Endothelial cell of umbilical vein (primary cell): ENCODE data around the gene NLE1. TPM values are rescaled to one million over a fixed set of nuclear protein-coding genes. Genes with fewer than 3 reads are reported as not detected.

Experiments
- BruUV-seq: library from RNA; stranded (reverse); fragments of 400-500 nt; replicated peaks from 2 replicates; lab custom pipeline; 2021; lab: Mats Ljungman, UMichigan
- CTCF ChIA-PET: fragments of 300-600, 350-600 bp; sonication (Branson Sonifier 250); formaldehyde crosslinking; loops from one replicate; lab custom pipeline; 2021; ENCODE audit warnings: antibody characterized with exemption, inconsistent platforms; lab: Charles Lee
- POLR2A ChIA-PET: fragments of 300-600, 350-600 bp; sonication (Branson Sonifier 250); formaldehyde crosslinking; loops from one replicate; lab custom pipeline; 2021; ENCODE audit warnings: antibody characterized with exemption, inconsistent platforms; lab: Charles Lee
- DNase-seq: peaks from one replicate; pipeline ENCODE4 v3.0.0-alpha.2; 2011; ENCODE audit warnings: low read depth, low spot score
- FAIRE-seq: peaks from 2 replicates; lab custom pipeline; 2011; peaks lifted over from hg19 to GRCh38; lab: Jason Lieb, UNC
- H2AFZ ChIP-seq: 2 replicates; pipeline ENCODE4 v1.6.0; 2012; ENCODE audit warnings: low read depth, low read length, control low read depth, inconsistent platforms
- H3K27ac ChIP-seq: 2 replicates; pipeline ENCODE4 v1.5.1; 2011; ENCODE audit warnings: low read depth, mild to moderate bottlenecking, control low read depth, low read length, moderate library complexity; ENCODE audit not compliant: insufficient read depth
- H3K27me3 ChIP-seq, 2 experiments: 2 replicates each; pipeline versions ENCODE4 v1.6.0 to v1.6.1; 2011; ENCODE audit warnings: low read length in 2 of 2, mixed read lengths in 1 of 2; ENCODE audit not compliant: control insufficient read depth in 2 of 2, insufficient read depth in 2 of 2
- H3K36me3 ChIP-seq, 2 experiments: 2 replicates in 1 of 2; 3 replicates in 1 of 2; pipeline ENCODE4 v1.5.1; 2011; ENCODE audit warnings: low read length in 2 of 2, mild to moderate bottlenecking in 1 of 2, moderate library complexity in 1 of 2; ENCODE audit not compliant: control insufficient read depth in 2 of 2, insufficient read depth in 2 of 2; ENCODE audit errors: extremely low read depth in 1 of 2
- H3K4me1 ChIP-seq: 3 replicates; pipeline ENCODE4 v1.5.1; 2011; ENCODE audit warnings: mild to moderate bottlenecking, low read length; ENCODE audit not compliant: control insufficient read depth, insufficient read depth; ENCODE audit errors: extremely low read depth
- H3K4me2 ChIP-seq: 2 replicates; pipeline ENCODE4 v1.6.1; 2011; ENCODE audit warnings: low read length, control low read depth, mixed read lengths; ENCODE audit not compliant: insufficient read depth
- H3K4me3 ChIP-seq, 3 experiments: fragments of 200-600 bp in 1 of 3; sonication (generic), shearing (Covaris generic) in 1 of 3; replicated peaks in 1 of 3; 2 replicates each; pipeline ENCODE4 v1.5.1; 2011 to 2016; ENCODE audit warnings: control low read depth in 3 of 3, low read length in 3 of 3, mild to moderate bottlenecking in 2 of 3, inconsistent platforms in 1 of 3, low read depth in 1 of 3, moderate library complexity in 1 of 3; ENCODE audit not compliant: insufficient read depth in 1 of 3
- H3K79me2 ChIP-seq: 2 replicates; pipeline ENCODE4 v1.6.0; 2012; ENCODE audit warnings: low read length, inconsistent platforms; ENCODE audit not compliant: control insufficient read depth, insufficient read depth
- H3K9ac ChIP-seq: replicated peaks from 2 replicates; pipeline ENCODE3; 2011; ENCODE audit warnings: low read length, control low read depth; ENCODE audit not compliant: insufficient read depth; ENCODE audit errors: extremely low read depth
- H3K9me1 ChIP-seq: replicated peaks from 3 replicates; pipeline ENCODE4 v1.6.0; 2011; ENCODE audit warnings: mild to moderate bottlenecking, low read length; ENCODE audit not compliant: control insufficient read depth, insufficient read depth; ENCODE audit errors: extremely low read depth
- H3K9me3 ChIP-seq: replicated peaks from 2 replicates; pipeline ENCODE4 v1.5.1; 2012; ENCODE audit warnings: low read length, inconsistent platforms; ENCODE audit not compliant: control insufficient read depth, insufficient read depth
- H4K20me1 ChIP-seq: replicated peaks from 2 replicates; pipeline ENCODE3; 2011; ENCODE audit warnings: mild to moderate bottlenecking, low read length; ENCODE audit not compliant: control insufficient read depth, insufficient read depth; ENCODE audit errors: extremely low read depth
- CTCF ChIP-seq, 2 donors: IDR thresholded peaks; 1 replicate in 1 of 2; 2 replicates in 1 of 2; pipeline ENCODE4 v1.5.1; 2011; ENCODE audit warnings: low read length in 2 of 2, mild to moderate bottlenecking in 2 of 2, moderate library complexity in 2 of 2, control low read depth in 1 of 2, inconsistent platforms in 1 of 2, low read depth in 1 of 2; ENCODE audit not compliant: insufficient read depth in 1 of 2; ENCODE audit errors: extremely low read depth in 1 of 2
- FOS ChIP-seq: IDR thresholded peaks from 2 replicates; pipeline ENCODE4 v1.6.1; 2011; ENCODE audit warnings: mild to moderate bottlenecking, low read length, moderate library complexity, borderline replicate concordance; ENCODE audit not compliant: insufficient read depth
- GATA2 ChIP-seq: IDR thresholded peaks from 2 replicates; pipeline ENCODE4 v1.7.0; 2011; ENCODE audit warnings: low read depth, mild to moderate bottlenecking, moderate library complexity, mixed read lengths, low read length; ENCODE audit not compliant: insufficient read length, insufficient read depth
- JUN ChIP-seq: IDR thresholded peaks from 2 replicates; pipeline ENCODE4 v1.6.1; 2011; ENCODE audit warnings: borderline replicate concordance, low read depth; ENCODE audit not compliant: insufficient read length, insufficient read depth
- MYC ChIP-seq: IDR thresholded peaks from one replicate; pipeline ENCODE4 v1.6.1; 2011; ENCODE audit warnings: mild to moderate bottlenecking, low read depth, low read length
- POLR2A ChIP-seq: IDR thresholded peaks from 2 replicates; pipeline ENCODE4 v1.6.1; 2012; ENCODE audit warnings: low read depth, mild to moderate bottlenecking, control low read depth, low read length
- POLR2AphosphoS5 ChIP-seq: IDR thresholded peaks from 2 replicates; pipeline ENCODE4 v1.6.1; 2012; ENCODE audit warnings: low read depth, mild to moderate bottlenecking, control low read depth, low read length, moderate library complexity; ENCODE audit not compliant: insufficient read depth
- dilution Hi-C: fragments of 300-500 bp; cut with MboI; formaldehyde crosslinking; loops from one replicate; pipeline ENCODE4 v1.15.0; 2019; ENCODE audit warnings: low sequenced_read_pairs; ENCODE audit not compliant: extremely low pct_ligation_motif_present
- intact Hi-C: fragments of 100-400 bp; cut with micrococcal nuclease; formaldehyde crosslinking; loops from one replicate; pipeline ENCODE4 v1.10.0; 2022
- polyA plus RNA-seq, 4 experiments: library from polyadenylated mRNA; depleted of rRNA in 3 of 4; stranded (reverse) in 3 of 4; unstranded in 1 of 4; fragments of >200 nt; gene quantifications; 2 replicates each; pipeline versions ENCODE4 v1.2.1 to v1.2.3, GENCODE V29; 2011 to 2012; ENCODE audit warnings: missing spikeins in 1 of 4
- total RNA-seq: library from RNA; stranded (reverse); gene quantifications from 2 replicates; pipeline ENCODE4 v1.2.3, GENCODE V29; 2021
- TF ChIP-seq, protein P1 (sequence below): IDR thresholded peaks from 2 replicates; pipeline ENCODE4 v1.6.1; 2011; ENCODE audit not compliant: insufficient read depth, insufficient read length

Gene NLE1
- total and polyA plus RNA-seq, 2 donors (not counting 3 experiments of a cell fraction or from before 2014, with no cell fraction given) = 19.1 to 22.8 TPM

DNA sequence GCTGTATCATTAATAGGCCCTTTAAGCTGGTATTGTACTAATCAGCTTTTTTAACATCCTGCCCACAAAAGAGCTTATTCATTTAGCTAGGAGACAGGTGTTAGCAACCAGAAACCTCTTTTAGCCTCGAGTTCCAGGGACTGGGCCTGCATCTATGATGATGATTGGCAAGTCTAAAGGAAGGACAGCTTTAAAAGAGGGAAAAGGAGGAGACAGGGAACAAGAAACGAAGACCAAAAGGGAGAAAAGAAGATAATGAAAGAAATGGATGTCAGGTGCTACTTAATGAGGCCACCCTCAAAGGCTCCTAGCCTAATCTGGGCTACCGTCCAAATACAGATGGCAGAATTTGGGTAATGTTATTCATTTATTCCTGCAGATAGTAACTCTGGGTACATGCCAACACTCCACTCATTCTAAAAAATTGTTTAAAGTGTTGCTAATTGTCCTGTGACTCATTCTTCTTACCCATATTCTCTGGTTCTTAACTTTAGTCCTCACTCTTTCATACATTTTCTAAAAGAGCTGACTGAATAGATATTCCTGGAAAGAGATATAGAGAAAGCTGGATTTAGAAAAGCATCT, 59.9 kb downstream of the NLE1 start:
- BruUV-seq = no TSS peak
- no peaks in the 10 kb centered on the region for H3K9me1 ChIP-seq
- peak overlapping the region; percentile 31 for H3K27ac ChIP-seq
- H3K9me3 ChIP-seq = no peaks in the 10 kb centered on the region
- DNase-seq (peak; percentile 71), FAIRE-seq (peak; percentile 64)
- no peak overlapping the region for H3K9ac ChIP-seq
- TF ChIP-seq CTCF (IDR thresholded peaks at IDR 0.05; ENCODE audit: extremely low read depth in 1 of 2, insufficient read depth in 1 of 2, low read depth in 1 of 2, low read length in 2 of 2) = no peak
- TF ChIP-seq POLR2A = no peak
- TF ChIP-seq JUN = peak; percentile 44
- TF ChIP-seq POLR2AphosphoS5 = no peak
- no peak for TF ChIP-seq MYC
- TF ChIP-seq FOS = peak; percentile 88
- TF ChIP-seq GATA2 = peak; percentile 68
- TF ChIP-seq, protein P1, sequence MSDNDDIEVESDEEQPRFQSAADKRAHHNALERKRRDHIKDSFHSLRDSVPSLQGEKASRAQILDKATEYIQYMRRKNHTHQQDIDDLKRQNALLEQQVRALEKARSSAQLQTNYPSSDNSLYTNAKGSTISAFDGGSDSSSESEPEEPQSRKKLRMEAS = no peak
- no peak overlapping the region for H2AFZ ChIP-seq
- dilution Hi-C loops (no loop called here), intact Hi-C loops (no loop called here)
- peaks cover 22% of the 10 kb centered on the region for H3K4me1 ChIP-seq
- CTCF ChIA-PET = interaction anchor here (0.7 to 5.3 kb wide), 3 partner anchors 18 to 83 kb away, joined by 4 to 21 read pairs (median 4); partner anchors contain the start of gene RFFL
- H3K36me3 ChIP-seq = no peaks in the 10 kb centered on the region
- POLR2A ChIA-PET = interaction anchor here (0.6 kb wide), 1 partner anchor 11 kb away, joined by 7 read pairs; no protein-coding TSS in a partner anchor
- H3K4me3 ChIP-seq = no peak overlapping the region
- no peaks in the 10 kb centered on the region for H3K27me3 ChIP-seq
- peak overlapping the region; percentile 67 for H3K4me2 ChIP-seq
- peaks cover 43% of the 10 kb centered on the region for H3K79me2 ChIP-seq
- H4K20me1 ChIP-seq = no peaks in the 10 kb centered on the region
